NCI-H2227 (cell line): ENCODE results near the gene TRAPPC3L.

Source experiments
- DNase-seq: peaks from one replicate; lab custom pipeline; 2025; ENCODE audit not compliant: unreplicated experiment; lab: John Stamatoyannopoulos, UW

The TRAPPC3L gene

DNA sequence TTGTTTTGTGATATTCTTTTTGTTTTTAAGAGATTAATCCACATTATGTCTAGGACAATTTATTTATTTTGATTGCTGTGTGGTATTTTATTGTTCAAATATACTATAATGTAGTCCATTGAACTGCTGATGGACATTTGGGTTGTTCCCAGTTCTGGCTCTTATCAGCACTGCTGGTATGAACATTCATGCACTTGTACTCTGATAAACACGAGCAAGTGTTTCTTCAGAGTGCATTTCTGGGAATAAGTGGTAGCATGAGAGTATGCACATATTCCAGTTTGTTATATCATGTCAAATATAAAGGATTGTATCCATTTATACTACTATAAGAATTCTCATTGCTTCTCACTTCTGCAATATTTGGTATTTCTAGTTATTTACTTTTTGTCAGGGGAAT lies 77.2 kb downstream of the TRAPPC3L start:
- no peak for DNase-seq

DNA sequence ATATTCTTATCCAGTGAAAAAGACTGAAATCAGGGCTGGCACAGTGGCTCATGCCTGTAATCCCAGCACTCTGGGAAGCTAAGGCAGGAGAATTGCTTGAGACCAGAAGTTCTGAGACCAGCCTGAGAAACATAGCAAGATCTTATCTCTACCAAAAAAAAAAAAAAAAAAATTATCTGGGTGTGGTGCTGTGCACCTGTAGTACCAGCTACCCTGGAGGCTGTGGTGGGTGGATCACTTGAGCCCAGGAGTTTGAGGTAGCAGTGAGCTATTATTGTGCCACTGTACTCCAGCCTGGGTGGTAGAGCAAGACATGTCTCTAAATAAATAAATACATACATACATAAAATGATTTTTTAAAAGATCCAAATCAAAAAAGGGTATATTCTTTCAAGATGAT lies 78.0 kb downstream of the TRAPPC3L start:
- DNase-seq, result no peak

DNA sequence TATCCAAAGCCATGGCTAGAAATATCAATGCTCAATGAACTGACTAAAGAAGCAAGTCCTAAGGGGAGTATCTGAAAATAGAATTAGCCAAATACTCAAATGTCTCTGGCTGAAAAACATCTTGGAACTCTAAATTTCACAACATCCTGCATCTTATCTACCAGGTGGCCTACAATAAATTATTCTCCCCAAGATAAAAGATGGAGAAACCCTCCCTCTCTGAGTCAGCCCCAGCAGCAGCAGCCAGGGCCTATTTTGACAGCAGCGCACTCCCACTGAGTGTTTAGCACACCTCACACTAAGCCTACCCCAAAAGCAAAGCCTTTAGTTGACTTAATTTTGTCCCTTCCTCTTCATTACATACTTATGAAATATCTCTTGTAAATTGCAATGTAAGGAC lies 78.4 kb downstream of the TRAPPC3L start:
- DNase-seq, result no peak

DNA sequence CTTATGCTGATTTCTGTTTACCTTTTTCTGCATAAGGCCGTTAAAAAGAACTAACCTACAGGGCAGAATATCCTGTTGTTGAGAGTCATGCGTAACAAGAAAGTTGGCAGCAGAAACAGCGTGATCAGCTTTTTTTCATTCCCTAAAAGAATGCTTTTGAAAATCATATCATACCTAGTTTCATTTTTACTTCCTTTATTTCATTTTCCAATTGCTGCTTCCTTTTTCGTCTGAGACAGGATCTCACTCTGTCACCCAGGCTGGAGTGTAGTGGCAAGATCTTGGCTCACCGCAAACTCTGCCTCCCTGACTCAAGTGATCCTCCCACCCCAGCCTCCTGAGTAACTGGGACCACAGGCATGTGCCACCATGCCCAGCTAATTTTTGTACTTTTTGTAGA lies 80.2 kb downstream of the TRAPPC3L start:
- DNase-seq, result no peak

DNA sequence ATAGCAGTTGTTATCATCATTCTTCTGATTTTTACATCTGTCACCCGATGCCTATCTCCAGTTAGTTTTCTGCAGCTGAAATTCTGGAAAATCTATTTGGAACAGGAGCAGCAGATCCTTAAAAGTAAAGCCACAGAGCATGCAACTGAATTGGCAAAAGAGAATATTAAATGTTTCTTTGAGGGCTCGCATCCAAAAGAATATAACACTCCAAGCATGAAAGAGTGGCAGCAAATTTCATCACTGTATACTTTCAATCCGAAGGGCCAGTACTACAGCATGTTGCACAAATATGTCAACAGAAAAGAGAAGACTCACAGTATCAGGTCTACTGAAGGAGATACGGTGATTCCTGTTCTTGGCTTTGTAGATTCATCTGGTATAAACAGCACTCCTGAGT lies 82.2 kb downstream of the TRAPPC3L start:
- DNase-seq, result no peak

DNA sequence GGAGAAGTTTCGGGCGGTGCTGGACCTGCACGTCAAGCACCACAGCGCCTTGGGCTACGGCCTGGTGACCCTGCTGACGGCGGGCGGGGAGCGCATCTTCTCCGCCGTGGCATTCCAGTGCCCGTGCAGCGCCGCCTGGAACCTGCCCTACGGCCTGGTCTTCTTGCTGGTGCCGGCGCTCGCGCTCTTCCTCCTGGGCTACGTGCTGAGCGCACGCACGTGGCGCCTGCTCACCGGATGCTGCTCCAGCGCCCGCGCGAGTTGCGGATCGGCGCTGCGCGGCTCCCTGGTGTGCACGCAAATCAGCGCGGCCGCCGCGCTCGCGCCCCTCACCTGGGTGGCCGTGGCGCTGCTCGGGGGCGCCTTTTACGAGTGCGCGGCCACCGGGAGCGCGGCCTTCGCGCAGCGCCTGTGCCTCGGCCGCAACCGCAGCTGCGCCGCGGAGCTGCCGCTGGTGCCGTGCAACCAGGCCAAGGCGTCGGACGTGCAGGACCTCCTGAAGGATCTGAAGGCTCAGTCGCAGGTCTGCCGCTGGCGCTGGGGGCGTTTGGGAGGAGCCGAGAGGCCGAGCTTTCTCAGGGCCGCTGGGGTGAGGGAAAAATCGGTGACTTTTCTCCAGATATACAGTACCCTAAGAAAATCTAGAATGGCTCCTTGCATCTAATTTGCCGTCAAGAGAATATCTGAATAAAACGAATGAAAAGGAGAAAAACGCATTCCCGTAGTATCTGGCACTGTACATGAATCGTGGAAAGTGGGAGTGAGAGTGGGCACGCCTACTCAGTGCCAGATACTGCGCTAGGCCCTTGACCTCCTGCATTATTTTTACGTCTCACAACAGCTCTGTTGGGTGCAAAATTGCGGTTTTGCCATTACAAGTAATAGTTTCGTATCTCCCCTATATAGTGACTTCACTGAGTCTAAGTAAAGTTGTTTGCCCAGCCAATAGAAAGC lies 83.3 kb downstream of the TRAPPC3L start:
- DNase-seq, result peak; percentile 83

DNA sequence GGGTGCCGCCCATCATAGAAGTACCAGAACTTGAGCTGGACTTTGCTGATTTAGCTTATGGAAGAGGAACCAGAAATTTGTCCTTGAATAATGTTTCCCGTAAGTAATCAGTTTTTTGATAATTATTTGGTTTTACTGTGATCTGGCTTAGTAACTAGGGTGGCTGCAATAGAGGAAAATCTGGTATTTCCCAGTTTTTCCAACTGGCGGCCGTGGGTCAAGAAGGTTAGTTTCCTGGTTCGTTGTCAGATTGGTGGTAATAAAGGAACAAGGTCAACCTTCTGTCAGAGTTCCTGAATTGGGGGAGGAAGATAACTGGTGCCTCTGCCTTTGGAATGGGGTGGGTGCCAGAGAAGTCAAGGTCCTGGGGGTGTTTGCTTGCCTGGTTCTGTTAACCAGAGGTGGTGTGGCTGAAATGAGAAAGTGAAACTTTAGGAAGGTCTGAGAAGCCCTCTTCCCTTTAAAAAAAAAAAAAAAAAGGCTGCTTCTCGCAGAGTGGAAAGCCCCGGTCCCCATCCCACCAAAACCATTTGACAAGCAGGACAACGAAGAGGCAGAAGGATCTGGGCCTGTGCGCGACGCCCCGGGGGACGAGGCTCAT lies 84.1 kb downstream of the TRAPPC3L start, which contains the start of gene CALHM6:
TSS of gene CALHM6 (plus strand) at position 45 of the 601 bp plus-strand sequence. CDS start at position 600, 555 bp downstream.
- no peak for DNase-seq

DNA sequence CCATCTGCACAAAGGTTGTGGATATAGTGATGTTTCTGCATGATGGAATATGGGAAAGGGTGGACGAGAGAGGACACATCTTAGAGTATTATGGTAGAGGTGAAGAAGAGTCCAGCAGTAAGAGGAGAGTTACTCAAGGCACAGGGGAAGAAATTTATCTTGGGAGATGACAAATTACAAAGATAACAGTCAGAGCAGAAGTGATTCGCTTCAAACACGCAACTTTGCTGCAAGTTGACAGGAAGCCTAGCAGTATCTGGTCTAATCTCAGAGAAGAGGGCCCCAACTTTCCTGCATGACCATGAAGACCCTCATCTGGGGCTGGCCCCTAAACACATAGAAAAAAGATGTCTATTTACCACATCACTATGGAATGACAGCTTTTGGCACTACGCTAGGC lies 85.6 kb downstream of the TRAPPC3L start:
- DNase-seq, result no peak

DNA sequence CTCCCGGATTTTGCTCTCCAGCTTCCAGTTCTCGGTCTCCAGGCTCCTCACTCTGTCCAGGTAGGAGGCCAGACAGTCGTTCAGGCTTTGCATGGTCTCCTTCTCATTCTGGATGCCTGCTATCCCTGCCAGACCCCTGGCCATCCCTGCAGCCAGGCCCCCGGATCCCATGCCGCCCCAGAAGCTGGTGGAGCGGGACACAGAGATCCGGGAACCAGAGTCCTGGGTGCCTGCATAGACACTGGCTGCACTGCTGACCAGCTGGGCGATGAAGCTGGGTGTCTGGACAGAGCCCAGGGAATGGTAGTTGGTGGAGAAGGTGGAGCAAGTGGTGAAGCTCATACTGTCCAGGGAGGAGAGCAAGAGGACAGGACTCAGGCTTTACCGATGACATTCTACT lies 87.2 kb downstream of the TRAPPC3L start:
- DNase-seq, result no peak

DNA sequence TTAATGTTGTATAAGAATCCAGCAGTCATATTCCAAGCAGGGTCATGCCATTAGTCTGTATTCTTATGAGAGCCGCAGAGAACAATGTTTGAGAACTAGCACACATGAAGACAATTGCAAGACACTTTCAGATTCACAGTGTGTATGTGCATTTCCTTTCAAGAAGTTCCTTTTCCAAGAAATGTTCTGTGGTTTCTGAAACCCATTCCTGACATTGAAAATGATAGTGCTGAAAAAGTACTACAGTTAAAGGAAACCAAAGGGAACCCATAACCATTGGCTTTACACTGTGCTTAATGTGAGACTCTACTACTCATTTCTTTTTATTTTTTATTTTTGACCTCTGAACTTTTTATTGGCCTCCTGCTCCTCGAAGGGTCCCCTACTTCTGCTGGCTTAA lies 88.6 kb downstream of the TRAPPC3L start:
- no peak for DNase-seq

DNA sequence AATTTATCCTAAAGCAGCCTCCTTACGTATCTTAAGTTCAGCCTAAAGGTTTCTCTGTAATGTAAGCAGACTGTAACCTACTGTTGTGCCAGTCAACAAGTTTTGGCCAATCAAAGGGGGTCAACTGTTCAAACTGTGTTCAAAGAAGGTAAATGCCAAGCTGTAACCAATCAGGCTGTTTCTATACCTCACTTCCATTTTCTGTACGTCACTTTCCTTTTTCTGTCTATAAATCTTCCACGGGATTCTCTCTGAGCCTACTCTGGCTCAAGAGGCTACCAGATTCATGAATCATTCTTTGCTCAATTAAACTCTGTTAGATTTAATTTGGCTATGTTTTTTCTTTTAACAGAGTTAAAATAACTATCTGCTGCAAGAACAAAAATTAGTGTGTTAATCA lies 89.4 kb downstream of the TRAPPC3L start:
- DNase-seq, result no peak

DNA sequence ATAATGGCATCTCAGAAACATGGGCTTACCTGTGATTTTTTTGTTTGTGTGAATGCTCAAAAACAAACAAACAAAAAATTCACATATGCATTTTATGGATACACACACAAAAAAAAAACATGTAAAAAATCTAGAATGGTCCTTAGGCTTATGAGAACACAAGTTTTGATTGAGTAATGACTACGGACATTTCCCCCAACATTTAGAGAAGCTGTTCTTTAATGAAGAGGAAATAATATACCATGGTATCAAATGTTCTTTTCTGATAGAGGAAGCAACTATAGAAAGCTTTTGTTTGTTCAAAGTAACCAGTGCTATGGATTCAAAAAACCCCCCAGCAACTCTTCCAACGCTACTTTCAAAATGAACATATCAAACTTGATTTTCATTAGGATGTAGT lies 93.0 kb downstream of the TRAPPC3L start:
- no peak for DNase-seq

DNA sequence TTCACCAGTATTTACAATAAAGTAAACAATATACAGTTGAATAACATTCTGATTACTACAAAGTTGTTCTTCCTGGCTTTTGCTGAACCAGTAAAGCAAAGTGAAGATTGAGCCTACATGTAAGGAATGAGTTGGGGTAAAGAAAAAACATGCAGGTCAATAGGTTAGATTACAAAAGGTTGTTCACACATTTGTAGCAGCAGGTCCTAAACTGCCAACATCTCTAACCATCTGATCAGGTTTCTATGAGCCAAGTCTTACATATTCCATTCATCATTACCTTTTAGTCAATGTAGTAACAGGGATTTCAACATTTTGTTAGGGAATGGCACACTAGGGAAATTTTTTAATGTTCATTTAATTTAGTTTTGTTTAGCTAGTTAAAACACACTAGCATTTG lies 93.6 kb downstream of the TRAPPC3L start:
- no peak for DNase-seq

DNA sequence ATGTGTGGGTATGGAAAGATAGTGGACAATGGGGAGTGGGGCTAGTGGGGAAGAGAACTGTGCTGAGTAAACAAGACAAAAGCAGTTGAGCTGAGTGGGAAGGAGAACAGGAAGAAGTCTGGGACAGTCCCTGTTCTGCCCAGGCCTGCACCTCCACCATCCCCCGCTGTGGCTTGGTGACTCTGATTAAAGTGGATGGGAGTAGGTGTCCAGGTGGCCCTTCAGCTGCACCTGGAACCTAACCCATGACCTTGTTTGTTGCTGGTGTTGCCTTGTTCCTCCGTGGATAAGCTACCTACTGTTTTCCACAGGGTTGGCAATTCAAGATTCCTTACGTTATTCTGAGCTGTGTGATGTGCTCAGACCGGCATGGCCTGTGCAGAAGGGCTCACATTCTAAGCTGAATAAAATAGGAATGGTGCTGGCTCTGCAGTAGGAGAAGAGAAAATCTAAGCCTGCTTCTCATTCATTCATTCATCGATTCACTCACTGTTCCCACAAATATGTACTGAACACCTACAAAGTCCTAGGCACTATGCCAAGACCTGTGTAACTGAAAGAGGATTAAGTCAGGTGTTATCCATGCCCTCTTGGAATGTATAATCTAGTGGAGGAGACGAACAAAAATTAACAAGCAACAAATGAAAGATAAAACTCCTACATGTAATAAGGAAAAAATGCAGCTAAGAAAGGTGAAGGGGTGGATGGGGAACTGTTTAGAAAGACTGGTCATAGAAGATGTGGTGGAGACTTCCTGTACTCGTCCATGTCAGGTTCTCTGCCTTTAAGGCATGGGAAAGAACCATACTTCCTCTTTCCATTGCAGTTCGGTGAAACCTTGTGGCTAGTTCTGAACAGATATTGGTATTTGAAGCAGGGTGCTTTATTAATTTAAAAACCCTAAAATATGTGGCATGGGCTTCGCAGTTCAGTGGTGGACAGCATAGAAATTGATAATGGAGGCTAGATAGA lies 94.4 kb downstream of the TRAPPC3L start:
- no peak for DNase-seq

DNA sequence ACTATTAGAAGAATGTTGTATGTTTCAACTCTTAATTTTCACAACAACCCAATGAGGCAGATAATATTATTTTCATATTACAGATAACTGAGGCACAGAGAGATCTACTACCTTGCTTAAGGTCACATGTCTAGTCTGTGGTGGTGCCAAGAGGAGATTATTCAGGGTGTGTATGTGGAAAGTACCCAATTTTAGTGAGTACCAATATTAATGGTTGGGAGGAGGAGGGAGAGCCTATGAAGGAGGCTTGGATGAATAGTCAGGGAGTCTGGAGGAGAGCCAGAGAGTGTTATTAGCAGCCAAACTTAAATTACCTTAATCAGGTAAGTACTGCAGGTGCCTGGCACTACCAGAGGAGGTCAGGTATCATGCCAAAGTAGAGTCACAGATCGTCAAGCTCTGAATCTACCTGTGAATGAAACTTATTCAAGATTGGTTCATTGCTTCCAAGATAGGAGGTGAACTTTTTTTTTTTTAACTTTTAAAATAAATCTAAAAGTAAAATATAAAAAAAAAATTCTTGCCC lies 95.2 kb downstream of the TRAPPC3L start:
- no peak for DNase-seq

DNA sequence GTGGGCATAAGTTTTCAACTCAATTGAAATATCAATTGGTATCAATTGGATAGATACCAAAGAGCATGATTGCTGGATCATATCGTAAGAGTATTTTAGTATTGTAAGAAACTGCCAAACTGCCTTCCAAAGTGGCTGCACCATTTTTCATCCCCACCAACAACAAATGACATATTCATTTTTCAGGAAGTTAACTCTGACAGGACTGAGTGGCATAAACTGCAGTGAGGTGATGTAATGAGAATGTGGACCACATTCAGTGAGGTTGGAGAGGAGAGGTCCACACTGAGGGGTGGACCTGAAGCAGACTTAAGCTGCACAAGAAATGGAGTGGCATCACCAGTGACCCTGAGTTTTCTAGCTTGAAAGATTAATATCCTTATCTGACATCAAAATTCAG lies 95.9 kb downstream of the TRAPPC3L start:
- no peak for DNase-seq

DNA sequence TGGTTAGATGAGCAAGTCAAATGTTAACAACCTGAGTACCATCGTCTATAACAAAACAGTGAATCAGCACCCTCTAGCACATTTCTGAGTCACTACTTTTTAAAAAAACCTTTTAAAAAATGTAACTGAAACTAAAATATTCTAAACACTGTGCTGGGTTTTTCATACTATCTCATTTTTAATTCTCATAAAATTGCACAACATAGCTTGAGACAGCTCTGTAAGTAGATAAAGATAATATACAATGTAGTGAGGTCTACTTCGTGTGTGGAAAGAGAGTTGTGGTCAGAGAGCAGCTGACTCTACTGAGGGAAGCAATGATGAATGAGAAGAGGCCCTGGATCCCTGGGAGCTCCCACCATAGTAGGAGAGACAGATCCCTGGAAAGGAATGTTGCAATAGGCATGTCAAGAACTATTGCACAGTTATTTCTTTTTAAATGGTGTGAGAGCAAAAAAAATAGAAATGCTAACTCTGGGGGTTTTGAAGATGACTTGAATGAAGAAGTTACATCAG lies 97.9 kb downstream of the TRAPPC3L start:
- DNase-seq, result no peak

DNA sequence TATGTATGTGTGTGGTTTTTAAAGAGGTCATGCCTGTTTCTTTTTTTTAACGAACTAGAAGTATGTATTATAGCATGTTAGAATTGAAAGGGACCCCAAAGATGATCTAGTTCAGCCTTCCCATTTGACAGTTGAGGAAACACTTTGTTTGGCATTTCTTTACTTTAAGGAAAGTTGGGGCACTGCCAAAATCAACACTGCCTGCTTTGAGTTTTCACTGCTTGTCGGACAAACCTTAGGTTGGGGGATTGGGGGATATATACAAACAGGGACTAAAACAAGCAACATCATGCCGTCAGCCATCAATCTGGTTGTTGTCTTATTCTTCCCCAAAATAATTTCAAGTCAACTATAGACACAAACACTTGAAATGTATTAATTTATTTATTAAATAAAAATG lies 98.4 kb downstream of the TRAPPC3L start:
- DNase-seq, result no peak

DNA sequence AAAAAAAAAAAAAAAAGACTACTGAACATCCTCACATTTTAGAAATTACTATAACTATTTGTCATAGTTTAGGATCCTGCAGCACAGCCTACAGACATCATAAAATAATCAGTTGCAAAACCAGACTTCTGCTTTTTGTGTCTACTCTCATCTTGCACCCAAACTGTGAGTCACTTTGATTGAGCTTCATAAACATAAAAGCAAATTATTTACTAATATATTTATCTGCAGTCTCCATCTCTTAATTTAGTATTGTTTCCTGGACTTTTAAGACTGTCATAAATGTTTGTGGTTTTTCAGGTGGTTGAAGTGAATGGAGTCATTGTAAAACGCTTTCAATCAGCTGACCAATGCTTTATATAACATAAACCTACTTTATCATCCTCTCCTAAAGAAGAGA lies 99.1 kb downstream of the TRAPPC3L start:
- no peak for DNase-seq

DNA sequence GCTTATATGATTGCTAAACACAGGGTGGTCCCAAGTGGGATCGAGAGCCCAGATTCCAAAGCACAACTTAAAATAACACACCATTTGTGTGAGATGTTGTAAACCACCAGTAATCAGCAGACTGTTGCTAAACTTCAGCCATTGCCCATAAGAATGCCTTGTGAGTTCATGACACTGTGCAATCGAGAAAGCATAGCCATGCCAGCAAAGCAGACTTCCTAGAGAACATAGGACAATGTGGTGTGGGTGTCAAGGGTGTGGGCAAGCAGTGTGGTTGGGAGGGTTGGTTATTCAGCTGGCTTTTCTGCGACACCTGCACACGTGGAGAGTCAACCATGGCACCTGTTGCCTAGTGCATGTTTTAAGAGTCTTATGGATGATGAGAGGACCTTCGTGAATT lies 100.4 kb downstream of the TRAPPC3L start:
- no peak for DNase-seq
